ENCODE results near the gene OSBPL9. TPM values are rescaled to one million over a fixed set of nuclear protein-coding genes. Genes with fewer than 3 reads are reported as not detected.
A peak's percentile ranks its signal among the peaks of the same experiment; 100 is the strongest.

Gene OSBPL9
- total and polyA plus RNA-seq, 9 of the 15 experiments (the other 6 are each of a cell fraction or from before 2014, with no cell fraction given) = 43.9 to 217 (median 170) TPM

DNA sequence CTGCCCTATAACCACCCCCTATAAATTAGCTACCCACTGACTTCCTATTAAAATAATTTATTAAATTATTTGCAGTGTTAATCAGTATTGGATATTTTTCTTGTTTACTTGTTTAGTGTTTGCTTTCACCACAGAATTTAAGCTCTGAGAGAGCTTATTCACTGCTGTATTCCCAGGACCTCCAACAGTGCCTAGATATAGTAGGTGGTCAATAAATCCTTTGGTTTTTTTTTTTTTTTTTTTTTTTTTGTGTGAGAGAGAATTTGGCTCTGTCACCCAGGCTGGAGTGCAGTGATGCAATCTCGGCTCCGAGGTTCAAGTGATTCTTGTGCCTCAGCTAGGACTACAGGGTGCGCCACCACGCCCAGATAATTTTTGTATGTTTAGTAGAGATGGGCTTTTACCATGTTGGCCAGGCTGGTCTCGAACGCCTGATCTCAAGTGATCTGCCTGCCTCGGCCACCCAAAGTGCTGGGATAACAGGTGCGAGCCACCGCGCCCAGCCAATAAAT, 1.1 kb upstream of the OSBPL9 start (continued):
- TF ChIP-seq ZNF175 (CRISPR knock-in tag; IDR thresholded peaks at IDR 0.05; ENCODE audit: low read depth) (0 out of 2 replicates have a peak, but pooled peaks have one; percentile 23), CEBPG (CRISPR knock-in tag; IDR thresholded peaks at IDR 0.05) (peak; percentile 65), CEBPG (tag; conservative IDR thresholded peaks at IDR 0.05 in 1 of 2, IDR thresholded peaks at IDR 0.05 in 1 of 2) (peak in 1 of 2 experiments; percentile 56; a peak in 2 of 4 replicates), ZNF124 (CRISPR knock-in tag; IDR thresholded peaks at IDR 0.05) (no peak), KLF16 (IDR thresholded peaks at IDR 0.05) (no peak), TCFL5 (CRISPR knock-in tag; conservative IDR thresholded peaks at IDR 0.05) (no peak), CEBPB (tag; IDR thresholded peaks at IDR 0.05) (peak; percentile 80), EP400 (IDR thresholded peaks at IDR 0.05) (no peak), BRF1 (IDR thresholded peaks at IDR 0.05; ENCODE audit: borderline replicate concordance, extremely low read depth, insufficient read length) (no peak), ZNF707 (CRISPR knock-in tag; conservative IDR thresholded peaks at IDR 0.05) (no peak), ZNF174 (CRISPR knock-in tag; IDR thresholded peaks at IDR 0.05) (no peak), MTA1 (IDR thresholded peaks at IDR 0.05; ENCODE audit: borderline replicate concordance) (no peak), XRCC4 (IDR thresholded peaks at IDR 0.05; ENCODE audit: extremely low read depth, insufficient read depth, insufficient read length) (no peak), RBM15 (IDR thresholded peaks at IDR 0.05; ENCODE audit: insufficient read depth, low read length) (no peak), ZNF431 (CRISPR knock-in tag; IDR thresholded peaks at IDR 0.05) (no peak), TCF7 (IDR thresholded peaks at IDR 0.05; ENCODE audit: borderline replicate concordance) (no peak), CCNT2 (IDR thresholded peaks at IDR 0.05; ENCODE audit: borderline replicate concordance, extremely low read depth, insufficient read length, low read depth, low read length) (no peak)
- TF ChIP-seq, protein P1, sequence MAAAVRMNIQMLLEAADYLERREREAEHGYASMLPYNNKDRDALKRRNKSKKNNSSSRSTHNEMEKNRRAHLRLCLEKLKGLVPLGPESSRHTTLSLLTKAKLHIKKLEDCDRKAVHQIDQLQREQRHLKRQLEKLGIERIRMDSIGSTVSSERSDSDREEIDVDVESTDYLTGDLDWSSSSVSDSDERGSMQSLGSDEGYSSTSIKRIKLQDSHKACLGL (CRISPR knock-in tag; IDR thresholded peaks at IDR 0.05; ENCODE audit: borderline replicate concordance, poor library complexity, severe bottlenecking) = no peak
- TF ChIP-seq, protein P2, sequence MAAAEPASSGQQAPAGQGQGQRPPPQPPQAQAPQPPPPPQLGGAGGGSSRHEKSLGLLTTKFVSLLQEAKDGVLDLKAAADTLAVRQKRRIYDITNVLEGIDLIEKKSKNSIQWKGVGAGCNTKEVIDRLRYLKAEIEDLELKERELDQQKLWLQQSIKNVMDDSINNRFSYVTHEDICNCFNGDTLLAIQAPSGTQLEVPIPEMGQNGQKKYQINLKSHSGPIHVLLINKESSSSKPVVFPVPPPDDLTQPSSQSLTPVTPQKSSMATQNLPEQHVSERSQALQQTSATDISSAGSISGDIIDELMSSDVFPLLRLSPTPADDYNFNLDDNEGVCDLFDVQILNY (CRISPR knock-in tag; IDR thresholded peaks at IDR 0.05) = no peak
- TF ChIP-seq, protein P3, sequence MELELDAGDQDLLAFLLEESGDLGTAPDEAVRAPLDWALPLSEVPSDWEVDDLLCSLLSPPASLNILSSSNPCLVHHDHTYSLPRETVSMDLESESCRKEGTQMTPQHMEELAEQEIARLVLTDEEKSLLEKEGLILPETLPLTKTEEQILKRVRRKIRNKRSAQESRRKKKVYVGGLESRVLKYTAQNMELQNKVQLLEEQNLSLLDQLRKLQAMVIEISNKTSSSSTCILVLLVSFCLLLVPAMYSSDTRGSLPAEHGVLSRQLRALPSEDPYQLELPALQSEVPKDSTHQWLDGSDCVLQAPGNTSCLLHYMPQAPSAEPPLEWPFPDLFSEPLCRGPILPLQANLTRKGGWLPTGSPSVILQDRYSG (tag; conservative IDR thresholded peaks at IDR 0.05; ENCODE audit: low read depth) = no peak
- TF ChIP-seq, protein P4, sequence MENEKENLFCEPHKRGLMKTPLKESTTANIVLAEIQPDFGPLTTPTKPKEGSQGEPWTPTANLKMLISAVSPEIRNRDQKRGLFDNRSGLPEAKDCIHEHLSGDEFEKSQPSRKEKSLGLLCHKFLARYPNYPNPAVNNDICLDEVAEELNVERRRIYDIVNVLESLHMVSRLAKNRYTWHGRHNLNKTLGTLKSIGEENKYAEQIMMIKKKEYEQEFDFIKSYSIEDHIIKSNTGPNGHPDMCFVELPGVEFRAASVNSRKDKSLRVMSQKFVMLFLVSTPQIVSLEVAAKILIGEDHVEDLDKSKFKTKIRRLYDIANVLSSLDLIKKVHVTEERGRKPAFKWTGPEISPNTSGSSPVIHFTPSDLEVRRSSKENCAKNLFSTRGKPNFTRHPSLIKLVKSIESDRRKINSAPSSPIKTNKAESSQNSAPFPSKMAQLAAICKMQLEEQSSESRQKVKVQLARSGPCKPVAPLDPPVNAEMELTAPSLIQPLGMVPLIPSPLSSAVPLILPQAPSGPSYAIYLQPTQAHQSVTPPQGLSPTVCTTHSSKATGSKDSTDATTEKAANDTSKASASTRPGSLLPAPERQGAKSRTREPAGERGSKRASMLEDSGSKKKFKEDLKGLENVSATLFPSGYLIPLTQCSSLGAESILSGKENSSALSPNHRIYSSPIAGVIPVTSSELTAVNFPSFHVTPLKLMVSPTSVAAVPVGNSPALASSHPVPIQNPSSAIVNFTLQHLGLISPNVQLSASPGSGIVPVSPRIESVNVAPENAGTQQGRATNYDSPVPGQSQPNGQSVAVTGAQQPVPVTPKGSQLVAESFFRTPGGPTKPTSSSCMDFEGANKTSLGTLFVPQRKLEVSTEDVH (IDR thresholded peaks at IDR 0.05; ENCODE audit: low read depth, partially characterized antibody) = no peak
- TF ChIP-seq, protein P5, sequence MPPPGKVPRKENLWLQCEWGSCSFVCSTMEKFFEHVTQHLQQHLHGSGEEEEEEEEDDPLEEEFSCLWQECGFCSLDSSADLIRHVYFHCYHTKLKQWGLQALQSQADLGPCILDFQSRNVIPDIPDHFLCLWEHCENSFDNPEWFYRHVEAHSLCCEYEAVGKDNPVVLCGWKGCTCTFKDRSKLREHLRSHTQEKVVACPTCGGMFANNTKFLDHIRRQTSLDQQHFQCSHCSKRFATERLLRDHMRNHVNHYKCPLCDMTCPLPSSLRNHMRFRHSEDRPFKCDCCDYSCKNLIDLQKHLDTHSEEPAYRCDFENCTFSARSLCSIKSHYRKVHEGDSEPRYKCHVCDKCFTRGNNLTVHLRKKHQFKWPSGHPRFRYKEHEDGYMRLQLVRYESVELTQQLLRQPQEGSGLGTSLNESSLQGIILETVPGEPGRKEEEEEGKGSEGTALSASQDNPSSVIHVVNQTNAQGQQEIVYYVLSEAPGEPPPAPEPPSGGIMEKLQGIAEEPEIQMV (tag; conservative IDR thresholded peaks at IDR 0.05; ENCODE audit: low read depth) = no peak
